Uterus (tissue), 2 donors: ENCODE measurements around the gene HID1.

Experiments used
- POLR2A ChIP-seq, 2 donors: fragments of 450-650 bp; IDR thresholded peaks; one replicate each; pipeline ENCODE4 v1.6.1; 2016; ENCODE audit warnings: antibody characterized with exemption in 2 of 2, mild to moderate bottlenecking in 1 of 2, moderate library complexity in 1 of 2
- TF ChIP-seq, protein P1 (sequence below), 4 experiments: fragments of 200-600 bp in 2 of 4; fragments of 450-650 bp in 2 of 4; sonication (generic) in 2 of 4; IDR thresholded peaks; one replicate each; pipeline ENCODE4 v1.5.1; 2016 to 2019; ENCODE audit warnings: antibody characterized with exemption in 4 of 4, mild to moderate bottlenecking in 2 of 4, moderate library complexity in 1 of 4

DNA sequence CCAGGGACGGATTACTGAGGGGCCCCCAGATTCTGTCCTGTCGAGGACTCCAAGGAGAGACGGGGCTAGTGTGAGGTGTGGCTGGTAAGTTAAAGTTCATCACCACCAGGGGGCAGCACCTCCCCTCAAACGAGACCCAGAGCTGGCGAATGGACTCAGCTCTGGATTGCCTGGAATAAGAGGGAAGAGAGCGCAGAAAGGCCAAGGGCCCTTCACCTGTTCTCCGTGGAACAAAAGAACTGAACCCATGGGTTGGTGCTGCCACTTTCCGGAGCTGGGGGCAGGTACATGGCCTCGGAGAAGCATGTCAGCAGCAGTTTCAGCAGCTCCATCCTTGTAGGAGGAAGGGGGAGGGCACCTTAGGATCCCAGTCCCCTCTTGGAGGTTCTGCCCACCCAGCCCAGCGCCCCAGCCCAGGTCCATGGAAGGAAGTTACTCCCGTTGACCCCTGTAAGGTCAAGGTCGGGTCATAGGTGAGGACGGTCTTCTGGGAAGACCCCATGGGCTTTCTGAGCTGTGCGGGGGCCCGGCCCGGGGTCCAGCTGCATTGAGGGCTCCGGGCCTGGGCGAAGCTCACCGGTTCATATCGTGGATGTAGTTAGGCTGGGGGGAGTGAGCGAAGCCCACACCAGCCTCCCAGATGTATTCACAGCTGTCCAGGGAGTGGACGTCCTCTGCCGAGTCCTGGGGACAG, 10.8 kb downstream of the HID1 start:
- TF ChIP-seq, protein P1, sequence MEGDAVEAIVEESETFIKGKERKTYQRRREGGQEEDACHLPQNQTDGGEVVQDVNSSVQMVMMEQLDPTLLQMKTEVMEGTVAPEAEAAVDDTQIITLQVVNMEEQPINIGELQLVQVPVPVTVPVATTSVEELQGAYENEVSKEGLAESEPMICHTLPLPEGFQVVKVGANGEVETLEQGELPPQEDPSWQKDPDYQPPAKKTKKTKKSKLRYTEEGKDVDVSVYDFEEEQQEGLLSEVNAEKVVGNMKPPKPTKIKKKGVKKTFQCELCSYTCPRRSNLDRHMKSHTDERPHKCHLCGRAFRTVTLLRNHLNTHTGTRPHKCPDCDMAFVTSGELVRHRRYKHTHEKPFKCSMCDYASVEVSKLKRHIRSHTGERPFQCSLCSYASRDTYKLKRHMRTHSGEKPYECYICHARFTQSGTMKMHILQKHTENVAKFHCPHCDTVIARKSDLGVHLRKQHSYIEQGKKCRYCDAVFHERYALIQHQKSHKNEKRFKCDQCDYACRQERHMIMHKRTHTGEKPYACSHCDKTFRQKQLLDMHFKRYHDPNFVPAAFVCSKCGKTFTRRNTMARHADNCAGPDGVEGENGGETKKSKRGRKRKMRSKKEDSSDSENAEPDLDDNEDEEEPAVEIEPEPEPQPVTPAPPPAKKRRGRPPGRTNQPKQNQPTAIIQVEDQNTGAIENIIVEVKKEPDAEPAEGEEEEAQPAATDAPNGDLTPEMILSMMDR (IDR thresholded peaks at IDR 0.05), result peak; percentile 68 to 87 (median 78)
- TF ChIP-seq POLR2A (IDR thresholded peaks at IDR 0.05), result no peak
